ENCODE measurements around the gene ETV3L. TPM values are rescaled to one million over a fixed set of nuclear protein-coding genes. Genes with fewer than 3 reads are reported as not detected.
"Not testable (repeated sequence)": the region's sequence is repeated elsewhere in the genome, so short reads cannot be mapped to it uniquely, and the experiment has no call there.

The ETV3L gene
- total RNA-seq, 1 donor from 2014 or later, result not detected

- DNase-seq (ENCODE audit: missing footprints) (no peak), ATAC-seq (no peak)
These were observed 10.4 kb upstream of the ETV3L start for GRCh38 chr1:157110003-157110402.

GRCh38 chr1:157108448-157108847, 8.8 kb upstream of the ETV3L start:
- ATAC-seq (no peak), DNase-seq (ENCODE audit: missing footprints) (no peak)
- intact Hi-C loops (cut with DNase I), result no loop called here

More at GRCh38 chr1:157110003-157110402, 10.4 kb upstream of the ETV3L start:
- intact Hi-C loops (cut with DNase I), result no loop called here

- ATAC-seq (no peak), DNase-seq (ENCODE audit: missing footprints) (no peak)
- intact Hi-C loops (cut with DNase I), result no loop called here
These were observed 8.1 kb upstream of the ETV3L start for GRCh38 chr1:157107702-157108101.

GRCh38 chr1:157106813-157107189, 7.2 kb upstream of the ETV3L start:
- DNase-seq (ENCODE audit: missing footprints) (no peak), ATAC-seq (no peak)
- intact Hi-C loops (cut with DNase I), result no loop called here

GRCh38 chr1:157105988-157106812, 6.6 kb upstream of the ETV3L start:
- intact Hi-C loops (cut with DNase I), result no loop called here
- ATAC-seq, result peak; percentile 43
- no peak for DNase-seq (ENCODE audit: missing footprints)

GRCh38 chr1:157105298-157105987, 5.8 kb upstream of the ETV3L start:
- ATAC-seq, result no peak
- intact Hi-C loops (cut with DNase I), result no loop called here
- no peak for DNase-seq (ENCODE audit: missing footprints)

- DNase-seq (ENCODE audit: missing footprints) (no peak), ATAC-seq (no peak)
- intact Hi-C loops (cut with DNase I), result no loop called here
These were observed 5.1 kb upstream of the ETV3L start for GRCh38 chr1:157104598-157105293.

GRCh38 chr1:157103268-157103667, 3.7 kb upstream of the ETV3L start:
- ATAC-seq, result no peak
- no peak for DNase-seq (ENCODE audit: missing footprints)

GRCh38 chr1:157101149-157101548, 1.5 kb upstream of the ETV3L start:
- DNase-seq (ENCODE audit: missing footprints), result no peak

More at GRCh38 chr1:157103268-157103667, 3.7 kb upstream of the ETV3L start:
- intact Hi-C loops (cut with DNase I), result no loop called here

GRCh38 chr1:157098987-157099632, 498 bp downstream of the ETV3L start:
- not testable (repeated sequence) for DNase-seq (ENCODE audit: missing footprints); ATAC-seq
- intact Hi-C loops (cut with DNase I), result loop anchor here (10.0 kb wide), 1 partner anchor 396 kb away; no protein-coding TSS in a partner anchor

More at GRCh38 chr1:157101149-157101548, 1.5 kb upstream of the ETV3L start:
- intact Hi-C loops (cut with DNase I), result no loop called here
- ATAC-seq, result no peak

- DNase-seq (ENCODE audit: missing footprints) (no peak), ATAC-seq (no peak)
- intact Hi-C loops (cut with DNase I), result loop anchor here (10.0 kb wide), 1 partner anchor 396 kb away; no protein-coding TSS in a partner anchor
These were observed 1.1 kb downstream of the ETV3L start for GRCh38 chr1:157098519-157098918.

GRCh38 chr1:157097692-157098091, 1.9 kb downstream of the ETV3L start:
- intact Hi-C loops (cut with DNase I), result loop anchor here (10.0 kb wide), 1 partner anchor 397 kb away; no protein-coding TSS in a partner anchor
- ATAC-seq, result no peak
- no peak for DNase-seq (ENCODE audit: missing footprints)

GRCh38 chr1:157096881-157097280, 2.7 kb downstream of the ETV3L start:
- DNase-seq (ENCODE audit: missing footprints) (no peak), ATAC-seq (no peak)
- intact Hi-C loops (cut with DNase I), result loop anchor here (10.0 kb wide), 1 partner anchor 398 kb away; no protein-coding TSS in a partner anchor

- no peak for DNase-seq (ENCODE audit: missing footprints)
- ATAC-seq, result no peak
- intact Hi-C loops (cut with DNase I), result loop anchor here (10.0 kb wide), 1 partner anchor 399 kb away; no protein-coding TSS in a partner anchor
These were observed 4.1 kb downstream of the ETV3L start for GRCh38 chr1:157095551-157095950.

GRCh38 chr1:157095091-157095490, 4.5 kb downstream of the ETV3L start:
- no peak for DNase-seq (ENCODE audit: missing footprints)
- ATAC-seq, result no peak
- intact Hi-C loops (cut with DNase I), result loop anchor here (10.0 kb wide), 1 partner anchor 400 kb away; no protein-coding TSS in a partner anchor

GRCh38 chr1:157092831-157093230, 6.8 kb downstream of the ETV3L start:
- DNase-seq (ENCODE audit: missing footprints) (peak; percentile 85), ATAC-seq (peak; percentile 66)
- intact Hi-C loops (cut with DNase I), result loop anchor here (10.0 kb wide), 1 partner anchor 402 kb away; no protein-coding TSS in a partner anchor

GRCh38 chr1:157091668-157092273, 7.8 kb downstream of the ETV3L start:
- DNase-seq (ENCODE audit: missing footprints) (no peak), ATAC-seq (no peak)
- intact Hi-C loops (cut with DNase I), result loop anchor here (10.0 kb wide), 1 partner anchor 403 kb away; no protein-coding TSS in a partner anchor

GRCh38 chr1:157091186-157091585, 8.4 kb downstream of the ETV3L start:
- DNase-seq (ENCODE audit: missing footprints) (no peak), ATAC-seq (no peak)
- intact Hi-C loops (cut with DNase I), result loop anchor here (10.0 kb wide), 1 partner anchor 404 kb away; no protein-coding TSS in a partner anchor

Measured in Right ventricle myocardium inferior (tissue), 1 donor.